DND-41 (cell line): Measurements from ENCODE around the gene LAG3.

ENCODE experiments used
- CTCF ChIP-seq: IDR thresholded peaks from 2 replicates; pipeline ENCODE4 v1.5.1; 2012; ENCODE audit warnings: borderline replicate concordance, low read length, moderate library complexity, mild to moderate bottlenecking; ENCODE audit not compliant: poor library complexity, severe bottlenecking; ENCODE audit errors: extremely low read depth
- EZH2 ChIP-seq: IDR thresholded peaks from 3 replicates; pipeline ENCODE4 v1.6.1; 2012; ENCODE audit warnings: borderline replicate concordance, low read depth, mild to moderate bottlenecking, moderate library complexity, low read length, inconsistent platforms; ENCODE audit not compliant: severe bottlenecking

DNA sequence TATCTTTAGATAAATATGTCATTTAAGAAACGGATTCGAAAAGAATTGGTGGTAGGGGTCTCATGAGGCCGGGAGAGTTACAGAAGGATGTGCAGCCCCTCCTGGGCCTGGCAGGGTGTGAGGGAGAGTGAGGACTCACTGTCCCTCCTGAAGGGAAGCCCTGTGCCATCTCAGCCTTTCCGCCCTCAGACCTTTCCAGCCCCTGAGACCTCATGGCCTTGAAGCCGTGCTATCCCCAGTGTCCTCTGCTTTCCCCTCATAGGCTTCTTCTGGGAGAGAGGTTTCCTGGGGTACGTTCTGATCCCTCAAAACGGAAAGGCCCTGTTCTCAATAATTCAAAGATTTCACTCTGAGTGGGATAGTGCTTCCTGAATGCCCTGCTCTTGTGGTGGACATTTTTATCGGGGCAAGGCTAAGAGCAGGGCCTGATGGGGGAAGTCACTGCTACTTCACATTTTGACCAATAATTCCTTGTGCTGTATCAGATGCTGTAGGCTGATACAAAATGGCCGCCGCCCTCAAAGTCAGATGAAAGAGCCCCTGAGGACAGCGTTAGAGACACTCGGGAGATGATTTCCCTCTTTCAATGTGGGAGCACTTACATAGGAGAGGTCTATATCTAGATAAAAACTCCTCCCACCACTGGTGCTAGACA lies 18.3 kb downstream of the LAG3 start:
- TF ChIP-seq CTCF (no peak), EZH2 (no peak)
